ENCODE data around the gene SCGB2B2. TPM values are rescaled to one million over a fixed set of nuclear protein-coding genes. Genes with fewer than 3 reads are reported as not detected.

SCGB2B2 gene
- total RNA-seq: under 0.01 and 0.22 TPM in 2 replicates

GRCh38 chr19:34676697-34677385 is at the start of gene SCGB2B2:
TSS of gene SCGB2B2 (minus strand) at chr19:34677159. CDS start at chr19:34594563, 82,596 bp downstream.

DNA sequence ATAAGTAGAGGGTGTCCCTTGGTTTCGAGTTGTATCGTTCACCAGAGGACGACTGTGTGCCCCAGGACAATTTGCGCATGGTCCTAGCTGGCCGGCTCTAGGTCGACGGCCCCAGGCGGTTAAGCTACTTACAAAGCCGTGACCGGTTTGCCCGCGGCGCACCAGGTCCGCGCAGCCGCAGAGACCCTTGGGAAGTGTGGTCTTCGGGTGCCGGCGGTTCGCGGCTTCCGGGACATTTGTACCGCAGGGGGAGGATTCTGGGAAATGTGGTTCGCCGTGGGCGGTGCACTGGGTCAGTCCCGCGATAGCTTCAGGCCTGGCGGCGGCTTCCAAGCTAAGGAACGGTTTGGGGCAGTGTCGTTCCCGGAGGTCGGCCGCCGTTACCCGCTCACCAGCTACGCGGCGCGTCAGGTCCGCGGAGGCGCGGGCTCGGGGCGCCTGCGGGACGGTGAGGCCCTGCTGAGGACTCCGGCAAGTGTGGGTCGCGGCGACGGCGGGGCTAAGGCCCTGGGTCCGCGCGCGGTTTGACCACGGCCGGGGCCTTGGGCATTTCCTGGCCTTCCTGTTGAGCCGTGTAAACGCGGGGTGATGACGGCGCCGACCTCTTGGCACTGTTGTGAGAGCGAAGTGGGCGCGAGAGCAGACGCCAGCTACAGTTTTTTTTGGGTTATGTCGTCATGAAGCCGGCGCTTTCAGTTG is 576 bp upstream of the SCGB2B2 start, which contains the start of gene ZNF302:
Gene ZNF302, plus strand, starts transcription at position 293 of the 699 bp plus-strand sequence. CDS start 1,127 bp downstream, outside the sequence.

Small RNA genes within 50 kb of the gene (small RNA-seq; reads per million reads assigned to genes)
- not detected for gene RF00611 (ENCODE audit: low replicate concordance)

Other genes starting within 250 kb of the SCGB2B2 start
- gene UBA2, start 248.8 kb downstream of the SCGB2B2 start, total RNA-seq: 118 and 132 TPM in 2 replicates
- 31.6 and 40.3 TPM in 2 replicates for gene WTIP, start 195.4 kb downstream of the SCGB2B2 start, total RNA-seq
- 10.7 and 15.3 TPM in 2 replicates for gene ZNF302, start 519 bp upstream of the SCGB2B2 start, total RNA-seq
- 9.4 and 15.5 TPM in 2 replicates for gene ZNF181, start 57.1 kb upstream of the SCGB2B2 start, total RNA-seq
- gene ZNF599, start 96.1 kb upstream of the SCGB2B2 start, total RNA-seq: 4.6 and 6.1 TPM in 2 replicates
- gene ZNF30, start 249.7 kb upstream of the SCGB2B2 start, total RNA-seq: 1.3 and 3.7 TPM in 2 replicates